GM23338 (cell line): ENCODE measurements around the gene CDH23. TPM values are rescaled to one million over a fixed set of nuclear protein-coding genes. Genes with fewer than 3 reads are reported as not detected.

Experiments
- ATAC-seq: fragments of 200-7000 bp; cut with Tn5 transposase; 3 replicates; pipeline ENCODE4 v1.9.1; 2020
- DNase-seq: peaks from one replicate; pipeline ENCODE4 v3.0.0-alpha.2; 2015; ENCODE audit warnings: low spot score
- H2AFZ ChIP-seq: fragments of 200-600 bp; sonication (generic); 2 replicates; pipeline ENCODE4 v1.8.0; 2016; ENCODE audit warnings: antibody characterized with exemption, mild to moderate bottlenecking, moderate library complexity
- H3F3A ChIP-seq: fragments of 200-600 bp; sonication (generic); replicated peaks from 2 replicates; pipeline ENCODE4 v1.8.0; 2017; ENCODE audit warnings: antibody characterized with exemption, mixed run types, low read depth
- H3K27ac ChIP-seq: fragments of 200-600 bp; sonication (generic); 2 replicates; pipeline ENCODE4 v1.6.1; 2016; ENCODE audit warnings: low read depth
- H3K27me3 ChIP-seq: fragments of 200-600 bp; sonication (generic); 2 replicates; pipeline ENCODE4 v1.8.0; 2016; ENCODE audit warnings: mild to moderate bottlenecking, mixed run types, moderate library complexity; ENCODE audit not compliant: insufficient read depth
- H3K36me3 ChIP-seq: fragments of 200-600 bp; sonication (generic); 2 replicates; pipeline ENCODE4 v1.8.0; 2016; ENCODE audit warnings: mild to moderate bottlenecking; ENCODE audit not compliant: insufficient read depth
- H3K4me1 ChIP-seq: fragments of 200-600 bp; sonication (generic); 2 replicates; pipeline ENCODE4 v1.8.0; 2016; ENCODE audit warnings: mild to moderate bottlenecking, moderate library complexity; ENCODE audit not compliant: insufficient read depth
- H3K4me2 ChIP-seq: fragments of 200-600 bp; sonication (generic); 2 replicates; pipeline ENCODE4 v1.7.1; 2017; ENCODE audit warnings: mixed run types
- H3K4me3 ChIP-seq: fragments of 200-600 bp; sonication (generic); 2 replicates; pipeline ENCODE4 v1.6.1; 2016; ENCODE audit warnings: mixed run types
- H3K79me2 ChIP-seq: fragments of 200-600 bp; sonication (generic); replicated peaks from 2 replicates; pipeline ENCODE4 v1.8.0; 2017; ENCODE audit warnings: mild to moderate bottlenecking; ENCODE audit not compliant: insufficient read depth
- H3K9me2 ChIP-seq: fragments of 200-600 bp; sonication (generic); 2 replicates; pipeline ENCODE4 v1.8.0; 2017; ENCODE audit not compliant: insufficient read depth
- H4K20me1 ChIP-seq: fragments of 200-600 bp; sonication (generic); replicated peaks from 2 replicates; pipeline ENCODE4 v1.8.0; 2017; ENCODE audit warnings: mild to moderate bottlenecking; ENCODE audit not compliant: insufficient read depth
- H3K27ac Mint-ChIP-seq: 2 replicates; pipeline ENCODE4 v1.8.0; 2020; ENCODE audit warnings: inconsistent platforms, mild to moderate bottlenecking, moderate library complexity, mixed read lengths
- H3K27me3 Mint-ChIP-seq: 3 replicates; pipeline ENCODE4 v1.8.0; 2022; ENCODE audit warnings: low read depth, mild to moderate bottlenecking, moderate library complexity, mixed read lengths, inconsistent platforms; ENCODE audit not compliant: insufficient read depth, poor library complexity
- H3K36me3 Mint-ChIP-seq: 3 replicates; pipeline ENCODE4 v1.8.0; 2021; ENCODE audit warnings: low read depth, mild to moderate bottlenecking, inconsistent platforms, moderate library complexity, mixed read lengths
- H3K4me1 Mint-ChIP-seq: 3 replicates; pipeline ENCODE4 v1.8.0; 2020; ENCODE audit warnings: mild to moderate bottlenecking, inconsistent platforms, mixed read lengths
- H3K4me3 Mint-ChIP-seq: 3 replicates; pipeline ENCODE4 v1.8.0; 2021; ENCODE audit warnings: moderate library complexity, mild to moderate bottlenecking, inconsistent platforms, mixed read lengths
- H3K9me3 Mint-ChIP-seq: 3 replicates; pipeline ENCODE4 v1.8.0; 2020; ENCODE audit warnings: moderate library complexity, mild to moderate bottlenecking, inconsistent platforms, mixed read lengths
- CREB1 ChIP-seq: fragments of 250-450 bp; sonication (Bioruptor Pico); IDR thresholded peaks from 2 replicates; pipeline ENCODE4 v1.5.0; 2020; ENCODE audit warnings: low read depth, mild to moderate bottlenecking, moderate library complexity
- ETS1 ChIP-seq: IDR thresholded peaks from 2 replicates; pipeline ENCODE4 v1.6.1; 2016; ENCODE audit warnings: antibody characterized with exemption
- JUNB ChIP-seq: IDR thresholded peaks from one replicate; pipeline ENCODE4 v1.6.1; 2016; ENCODE audit warnings: antibody characterized with exemption; ENCODE audit not compliant: unreplicated experiment
- ZNF331 ChIP-seq: fragments of 250-450 bp; sonication (Bioruptor Pico); IDR thresholded peaks from 2 replicates; pipeline ENCODE4 v1.5.0; 2020; ENCODE audit warnings: low read depth, mild to moderate bottlenecking, moderate library complexity
- polyA plus RNA-seq: library from polyadenylated mRNA; unstranded; fragments of >200 nt; fragmentation: Nextera tagmentation; extraction: Ambion mirVana; gene quantifications from 2 replicates; pipeline ENCODE4 v1.2.1, GENCODE V29; 2016
- total RNA-seq: library from RNA; depleted of rRNA; stranded (reverse); fragments of >200 nt; shearing (Covaris generic); gene quantifications from 2 replicates; pipeline ENCODE4 v1.2.3, GENCODE V29; 2014
- TF ChIP-seq, protein P1 (sequence below): fragments of 250-450 bp; sonication (Bioruptor Pico); IDR thresholded peaks from 2 replicates; pipeline ENCODE4 v1.5.0; 2020; ENCODE audit warnings: mild to moderate bottlenecking, moderate library complexity

Gene CDH23
- total and polyA plus RNA-seq, 2 experiments from 2014 or later = 0.95 to 4.3 TPM

DNA sequence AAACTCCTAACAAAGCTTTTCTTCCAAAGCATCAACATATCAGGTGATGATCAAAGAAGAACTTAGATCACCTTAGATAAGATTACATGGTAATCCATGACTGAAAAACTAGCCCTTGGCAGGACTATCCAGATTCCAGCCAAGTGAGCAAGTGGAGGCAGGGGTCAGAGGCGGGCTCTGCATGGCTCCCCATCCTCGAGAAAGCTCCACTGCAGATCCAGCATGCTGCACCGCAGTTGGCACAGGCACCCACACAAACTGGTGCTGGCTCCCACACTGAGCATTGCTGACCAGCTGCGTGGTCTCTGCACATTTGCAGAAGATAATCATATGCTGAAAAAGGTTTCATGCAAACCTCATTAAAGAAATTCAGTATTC, 444.2 kb downstream of the CDH23 start (continued):
- TF ChIP-seq, protein P1, sequence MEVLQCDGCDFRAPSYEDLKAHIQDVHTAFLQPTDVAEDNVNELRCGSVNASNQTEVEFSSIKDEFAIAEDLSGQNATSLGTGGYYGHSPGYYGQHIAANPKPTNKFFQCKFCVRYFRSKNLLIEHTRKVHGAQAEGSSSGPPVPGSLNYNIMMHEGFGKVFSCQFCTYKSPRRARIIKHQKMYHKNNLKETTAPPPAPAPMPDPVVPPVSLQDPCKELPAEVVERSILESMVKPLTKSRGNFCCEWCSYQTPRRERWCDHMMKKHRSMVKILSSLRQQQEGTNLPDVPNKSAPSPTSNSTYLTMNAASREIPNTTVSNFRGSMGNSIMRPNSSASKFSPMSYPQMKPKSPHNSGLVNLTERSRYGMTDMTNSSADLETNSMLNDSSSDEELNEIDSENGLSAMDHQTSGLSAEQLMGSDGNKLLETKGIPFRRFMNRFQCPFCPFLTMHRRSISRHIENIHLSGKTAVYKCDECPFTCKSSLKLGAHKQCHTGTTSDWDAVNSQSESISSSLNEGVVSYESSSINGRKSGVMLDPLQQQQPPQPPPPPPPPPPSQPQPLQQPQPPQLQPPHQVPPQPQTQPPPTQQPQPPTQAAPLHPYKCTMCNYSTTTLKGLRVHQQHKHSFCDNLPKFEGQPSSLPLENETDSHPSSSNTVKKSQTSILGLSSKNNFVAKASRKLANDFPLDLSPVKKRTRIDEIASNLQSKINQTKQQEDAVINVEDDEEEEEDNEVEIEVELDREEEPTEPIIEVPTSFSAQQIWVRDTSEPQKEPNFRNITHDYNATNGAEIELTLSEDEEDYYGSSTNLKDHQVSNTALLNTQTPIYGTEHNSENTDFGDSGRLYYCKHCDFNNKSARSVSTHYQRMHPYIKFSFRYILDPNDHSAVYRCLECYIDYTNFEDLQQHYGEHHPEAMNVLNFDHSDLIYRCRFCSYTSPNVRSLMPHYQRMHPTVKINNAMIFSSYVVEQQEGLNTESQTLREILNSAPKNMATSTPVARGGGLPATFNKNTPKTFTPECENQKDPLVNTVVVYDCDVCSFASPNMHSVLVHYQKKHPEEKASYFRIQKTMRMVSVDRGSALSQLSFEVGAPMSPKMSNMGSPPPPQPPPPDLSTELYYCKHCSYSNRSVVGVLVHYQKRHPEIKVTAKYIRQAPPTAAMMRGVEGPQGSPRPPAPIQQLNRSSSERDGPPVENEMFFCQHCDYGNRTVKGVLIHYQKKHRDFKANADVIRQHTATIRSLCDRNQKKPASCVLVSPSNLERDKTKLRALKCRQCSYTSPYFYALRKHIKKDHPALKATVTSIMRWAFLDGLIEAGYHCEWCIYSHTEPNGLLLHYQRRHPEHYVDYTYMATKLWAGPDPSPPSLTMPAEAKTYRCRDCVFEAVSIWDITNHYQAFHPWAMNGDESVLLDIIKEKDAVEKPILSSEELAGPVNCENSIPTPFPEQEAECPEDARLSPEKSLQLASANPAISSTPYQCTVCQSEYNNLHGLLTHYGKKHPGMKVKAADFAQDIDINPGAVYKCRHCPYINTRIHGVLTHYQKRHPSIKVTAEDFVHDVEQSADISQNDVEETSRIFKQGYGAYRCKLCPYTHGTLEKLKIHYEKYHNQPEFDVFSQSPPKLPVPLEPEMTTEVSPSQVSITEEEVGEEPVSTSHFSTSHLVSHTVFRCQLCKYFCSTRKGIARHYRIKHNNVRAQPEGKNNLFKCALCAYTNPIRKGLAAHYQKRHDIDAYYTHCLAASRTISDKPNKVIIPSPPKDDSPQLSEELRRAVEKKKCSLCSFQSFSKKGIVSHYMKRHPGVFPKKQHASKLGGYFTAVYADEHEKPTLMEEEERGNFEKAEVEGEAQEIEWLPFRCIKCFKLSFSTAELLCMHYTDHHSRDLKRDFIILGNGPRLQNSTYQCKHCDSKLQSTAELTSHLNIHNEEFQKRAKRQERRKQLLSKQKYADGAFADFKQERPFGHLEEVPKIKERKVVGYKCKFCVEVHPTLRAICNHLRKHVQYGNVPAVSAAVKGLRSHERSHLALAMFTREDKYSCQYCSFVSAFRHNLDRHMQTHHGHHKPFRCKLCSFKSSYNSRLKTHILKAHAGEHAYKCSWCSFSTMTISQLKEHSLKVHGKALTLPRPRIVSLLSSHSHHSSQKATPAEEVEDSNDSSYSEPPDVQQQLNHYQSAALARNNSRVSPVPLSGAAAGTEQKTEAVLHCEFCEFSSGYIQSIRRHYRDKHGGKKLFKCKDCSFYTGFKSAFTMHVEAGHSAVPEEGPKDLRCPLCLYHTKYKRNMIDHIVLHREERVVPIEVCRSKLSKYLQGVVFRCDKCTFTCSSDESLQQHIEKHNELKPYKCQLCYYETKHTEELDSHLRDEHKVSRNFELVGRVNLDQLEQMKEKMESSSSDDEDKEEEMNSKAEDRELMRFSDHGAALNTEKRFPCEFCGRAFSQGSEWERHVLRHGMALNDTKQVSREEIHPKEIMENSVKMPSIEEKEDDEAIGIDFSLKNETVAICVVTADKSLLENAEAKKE = no peak

DNA sequence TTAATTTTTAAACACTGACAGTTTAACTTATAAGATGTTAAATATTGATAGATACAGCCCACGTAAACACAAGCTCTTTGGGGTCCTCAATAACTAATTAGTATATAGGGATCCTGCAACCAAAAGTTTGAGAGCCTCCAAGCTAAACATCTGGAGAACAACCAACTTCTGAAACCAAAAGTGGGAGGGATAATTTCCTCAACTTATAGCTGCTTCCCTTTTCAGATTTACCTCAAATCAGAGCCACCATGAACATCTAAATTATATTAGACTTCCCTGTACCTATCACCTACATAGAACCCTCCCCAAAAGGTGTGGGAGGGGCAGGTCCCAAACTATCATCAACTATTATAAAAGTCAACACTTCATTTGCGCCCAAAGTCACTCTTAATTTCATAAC, 445.7 kb downstream of the CDH23 start:
- H3K4me1 Mint-ChIP-seq = peaks cover 46% of the 10 kb centered on the region
- Histone ChIP-seq H3K27me3 (no peaks in the 10 kb centered on the region), H3K9me2 (no peaks in the 10 kb centered on the region), H4K20me1 (peaks cover 81% of the 10 kb centered on the region), H3K27ac (no peak overlapping the region), H3K4me1 (peaks cover 39% of the 10 kb centered on the region), H3K79me2 (peaks cover 96% of the 10 kb centered on the region), H3K4me2 (no peak overlapping the region), H3K4me3 (no peak overlapping the region), H2AFZ (no peak overlapping the region), H3K36me3 (no peaks in the 10 kb centered on the region), H3F3A (no peaks in the 10 kb centered on the region; the same call in 1 of the 2 replicates)
- no peaks in the 10 kb centered on the region for H3K9me3 Mint-ChIP-seq
- H3K27me3 Mint-ChIP-seq = peaks cover 14% of the 10 kb centered on the region
- no peak for ATAC-seq
- H3K36me3 Mint-ChIP-seq = no peaks in the 10 kb centered on the region
- DNase-seq = no peak
- H3K4me3 Mint-ChIP-seq = no peak overlapping the region
- H3K27ac Mint-ChIP-seq = no peak overlapping the region
- TF ChIP-seq, protein P1 = no peak
- TF ChIP-seq CREB1 (CRISPR knock-in tag) (no peak), JUNB (no peak), ETS1 (no peak), ZNF331 (CRISPR knock-in tag) (no peak)
